Fibroblast of pulmonary artery (primary cell): Measurements from ENCODE around the gene PIM3.

Experiments used
- DNase-seq: peaks from one replicate; pipeline ENCODE4 v3.0.0-alpha.2; 2010; ENCODE audit warnings: low read depth
- H3K4me3 ChIP-seq: replicated peaks from 2 replicates; pipeline ENCODE4 v1.5.1; 2011; ENCODE audit warnings: low read depth, mild to moderate bottlenecking, control low read depth, low read length, moderate library complexity
- TF ChIP-seq, protein P1 (sequence below): IDR thresholded peaks from 2 replicates; pipeline ENCODE4 v1.5.1; 2011; ENCODE audit warnings: mild to moderate bottlenecking, control low read depth, low read length, inconsistent platforms; ENCODE audit errors: missing control alignments

Gene PIM3

DNA sequence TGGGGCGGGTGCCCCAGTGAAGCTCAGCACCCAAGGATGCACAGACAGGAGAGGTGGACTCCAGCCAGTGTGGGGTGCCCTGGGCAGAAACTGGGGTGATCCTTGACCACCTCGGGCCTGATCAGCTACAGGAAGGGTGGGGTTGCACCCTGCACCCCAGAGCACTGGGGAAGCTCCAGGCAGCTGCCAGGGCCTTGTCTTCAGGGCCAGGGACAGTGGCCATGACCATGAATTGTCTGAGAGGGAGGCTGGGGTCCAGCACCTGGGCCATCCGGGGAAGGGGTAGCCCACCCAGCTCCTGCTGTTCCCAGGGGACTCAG is 34.4 kb downstream of the PIM3 start:
- H3K4me3 ChIP-seq, result no peak overlapping the region
- DNase-seq, result no peak
- TF ChIP-seq, protein P1, sequence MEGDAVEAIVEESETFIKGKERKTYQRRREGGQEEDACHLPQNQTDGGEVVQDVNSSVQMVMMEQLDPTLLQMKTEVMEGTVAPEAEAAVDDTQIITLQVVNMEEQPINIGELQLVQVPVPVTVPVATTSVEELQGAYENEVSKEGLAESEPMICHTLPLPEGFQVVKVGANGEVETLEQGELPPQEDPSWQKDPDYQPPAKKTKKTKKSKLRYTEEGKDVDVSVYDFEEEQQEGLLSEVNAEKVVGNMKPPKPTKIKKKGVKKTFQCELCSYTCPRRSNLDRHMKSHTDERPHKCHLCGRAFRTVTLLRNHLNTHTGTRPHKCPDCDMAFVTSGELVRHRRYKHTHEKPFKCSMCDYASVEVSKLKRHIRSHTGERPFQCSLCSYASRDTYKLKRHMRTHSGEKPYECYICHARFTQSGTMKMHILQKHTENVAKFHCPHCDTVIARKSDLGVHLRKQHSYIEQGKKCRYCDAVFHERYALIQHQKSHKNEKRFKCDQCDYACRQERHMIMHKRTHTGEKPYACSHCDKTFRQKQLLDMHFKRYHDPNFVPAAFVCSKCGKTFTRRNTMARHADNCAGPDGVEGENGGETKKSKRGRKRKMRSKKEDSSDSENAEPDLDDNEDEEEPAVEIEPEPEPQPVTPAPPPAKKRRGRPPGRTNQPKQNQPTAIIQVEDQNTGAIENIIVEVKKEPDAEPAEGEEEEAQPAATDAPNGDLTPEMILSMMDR, result no peak

DNA sequence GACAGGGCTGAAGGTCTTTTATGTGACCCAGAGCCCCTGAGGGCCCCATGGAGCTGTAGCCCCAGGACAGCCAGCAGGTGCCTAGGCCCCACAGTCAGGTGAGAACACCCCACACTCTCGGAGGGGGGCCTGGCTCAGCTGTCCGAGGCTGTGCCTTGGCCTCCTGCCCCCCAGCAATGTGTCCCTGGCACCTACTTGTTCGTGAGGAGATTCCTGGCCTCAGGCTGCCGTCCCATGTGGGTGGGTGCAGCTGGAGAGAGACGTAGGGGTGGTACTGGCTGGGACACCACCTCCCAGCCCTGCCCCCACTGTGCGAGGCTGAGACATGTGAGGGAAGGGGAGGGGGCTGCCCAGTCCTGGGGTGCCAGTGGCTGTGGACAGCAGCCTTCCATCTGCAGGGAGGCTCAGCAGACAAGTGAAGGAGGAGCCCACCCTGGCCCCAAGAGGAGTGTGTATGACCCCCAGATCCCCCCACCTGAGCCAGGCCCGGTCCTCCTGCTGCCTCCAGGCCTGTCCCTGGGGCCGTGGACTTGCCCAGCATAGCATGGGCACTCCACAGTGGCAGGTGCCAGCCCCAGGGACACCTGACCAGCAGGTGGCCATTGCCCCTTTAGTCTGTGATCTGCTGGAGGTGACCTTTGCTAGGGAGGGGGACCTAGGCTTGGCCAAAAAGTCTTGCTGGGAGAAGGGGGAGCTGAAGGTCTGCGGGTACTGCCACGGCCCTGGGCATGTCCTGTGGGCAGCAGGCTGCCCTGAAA is 35.0 kb downstream of the PIM3 start:
- TF ChIP-seq, protein P1, result no peak
- H3K4me3 ChIP-seq, result no peak overlapping the region
- no peak for DNase-seq

DNA sequence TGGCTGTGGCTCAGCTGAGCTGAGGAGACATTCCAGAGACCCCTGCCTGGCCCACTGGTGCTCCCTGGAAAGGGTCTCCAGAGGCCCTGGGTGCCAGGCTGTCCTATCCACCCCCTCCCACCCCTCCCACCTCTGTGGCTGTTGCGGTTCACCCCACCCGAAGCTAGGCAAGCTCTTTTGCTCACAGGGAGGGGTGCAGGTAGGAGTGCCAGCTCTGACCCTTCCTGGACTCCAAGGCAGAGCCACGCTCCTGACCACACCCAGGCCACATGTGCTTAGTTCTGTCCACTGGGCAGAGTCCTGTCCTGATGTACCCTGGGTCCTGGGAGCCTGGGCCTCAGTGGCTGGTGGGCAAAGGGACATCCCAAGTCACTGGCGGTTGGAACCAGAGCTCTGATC is 35.5 kb downstream of the PIM3 start:
- DNase-seq, result no peak

DNA sequence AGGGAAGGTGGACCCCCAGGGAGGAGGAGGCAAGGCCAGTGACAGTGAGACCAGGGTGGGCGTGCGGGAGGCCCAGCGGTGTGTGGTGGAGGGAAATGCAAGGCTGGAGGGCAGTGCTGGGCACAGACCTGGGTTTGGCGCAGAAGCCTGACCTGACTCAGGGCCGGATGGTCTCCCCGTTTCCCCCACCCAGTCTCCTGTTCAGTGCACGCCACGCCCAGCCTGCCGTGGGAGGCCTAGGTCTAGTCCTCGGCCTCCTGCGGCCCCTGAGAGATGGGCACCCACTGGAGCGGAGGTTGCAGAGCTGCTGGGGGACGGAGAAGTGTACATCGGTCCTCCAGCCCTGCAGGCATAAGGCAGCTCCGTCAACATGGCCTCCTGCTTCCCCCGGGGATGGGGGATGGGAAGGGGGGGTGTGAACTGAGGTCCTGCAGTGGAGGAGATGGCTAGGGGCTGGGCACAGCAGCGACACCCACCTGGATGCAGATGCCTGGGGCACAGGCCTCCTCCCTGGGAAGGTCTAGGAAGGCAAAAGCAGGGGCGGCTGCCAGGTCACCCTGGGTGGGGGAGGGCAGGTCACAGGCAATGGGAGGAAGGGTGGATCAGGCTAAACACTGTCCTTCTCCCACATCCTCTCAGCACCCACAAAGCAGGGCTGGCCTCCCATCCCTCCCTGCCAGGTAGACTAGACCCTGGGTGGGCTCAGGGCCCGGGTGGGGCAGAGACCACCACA is 36.1 kb downstream of the PIM3 start:
- H3K4me3 ChIP-seq, result no peak overlapping the region
- TF ChIP-seq, protein P1, result no peak
- DNase-seq, result no peak

More for the DNA sequence above, 35.5 kb downstream of the PIM3 start:
- no peak overlapping the region for H3K4me3 ChIP-seq
- TF ChIP-seq, protein P1, result no peak

DNA sequence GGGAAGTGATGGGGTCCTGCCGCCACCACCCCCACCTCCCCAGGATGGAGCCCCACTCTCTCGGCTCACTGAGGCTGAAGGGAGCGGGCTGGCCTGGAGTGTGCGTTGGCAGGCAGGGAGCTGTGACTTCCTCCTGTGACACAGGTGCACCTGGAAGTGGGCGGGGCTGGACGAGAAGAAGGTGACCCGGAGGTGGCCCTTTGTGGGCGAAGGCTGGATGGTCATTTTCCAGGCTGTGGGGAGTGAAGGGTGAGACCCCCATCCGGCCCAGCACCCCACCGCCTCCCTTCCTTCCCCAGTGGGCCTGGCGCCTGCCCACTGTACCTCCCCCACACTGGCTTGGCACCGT is 36.7 kb downstream of the PIM3 start:
- H3K4me3 ChIP-seq, result no peak overlapping the region
- DNase-seq, result no peak
- TF ChIP-seq, protein P1, result no peak

DNA sequence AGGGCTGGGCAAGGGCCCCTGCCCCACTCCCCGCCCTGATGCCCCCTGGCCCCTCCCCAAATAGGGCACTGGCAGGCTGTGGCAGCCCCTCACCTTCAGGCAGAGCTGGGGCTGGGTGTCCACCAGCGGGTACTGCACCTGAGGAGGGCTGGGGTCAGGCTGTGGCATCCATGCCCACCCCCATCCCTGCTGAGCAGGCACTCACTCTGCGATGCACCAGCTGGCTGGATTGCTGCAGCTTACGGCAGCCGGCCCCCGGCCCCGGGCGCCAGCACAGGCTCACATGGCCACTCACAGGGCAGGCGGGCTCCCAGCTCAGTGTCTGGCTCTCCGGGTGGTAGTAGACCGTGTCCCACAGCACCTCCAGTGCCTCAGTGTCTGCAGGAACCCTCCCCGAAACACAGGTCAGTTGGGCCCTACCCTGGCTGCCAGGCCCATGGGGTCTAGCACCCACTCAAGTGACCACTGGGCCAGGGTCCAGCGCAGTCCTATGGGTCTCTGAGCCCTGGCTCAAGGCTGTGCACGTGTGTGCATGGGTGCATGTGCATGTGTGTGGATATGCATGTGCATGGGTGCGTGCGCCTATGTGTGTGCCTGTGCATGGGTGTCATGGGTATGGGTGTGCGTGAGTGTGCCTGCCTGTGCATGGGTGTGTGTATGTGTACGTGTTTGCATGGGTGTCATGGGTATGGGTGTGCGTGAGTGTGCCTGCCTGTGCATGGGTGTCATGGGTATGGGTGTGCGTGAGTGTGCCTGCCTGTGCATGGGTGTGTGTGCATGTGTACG is 37.6 kb downstream of the PIM3 start:
- no peak for DNase-seq
- H3K4me3 ChIP-seq, result no peak overlapping the region
- TF ChIP-seq, protein P1, result no peak
